Activated gamma-delta T cell treated with Interleukin-2 at 50 U/mL for 16 hours (primary cell): ENCODE results near the gene NR1D1.

Experiments
- DNase-seq: peaks from one replicate; pipeline ENCODE4 v3.0.0-alpha.2; 2020

NR1D1 gene

DNA sequence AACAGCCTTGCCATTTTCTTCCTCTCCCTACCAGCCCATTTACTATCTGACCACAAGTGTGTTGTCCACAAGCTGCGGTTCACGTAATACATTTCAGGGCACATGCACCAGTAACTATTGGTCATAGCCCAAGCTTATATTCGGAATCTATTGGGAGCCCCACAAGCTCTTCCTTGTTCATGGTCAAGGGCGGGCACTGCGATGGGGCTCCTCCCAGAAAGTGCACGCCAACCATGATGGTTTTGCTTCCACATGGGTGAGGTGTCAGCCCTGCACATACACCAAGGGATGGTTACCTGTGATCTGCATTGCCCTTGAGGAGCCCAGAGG is 25.6 kb downstream of the NR1D1 start:
- DNase-seq, result no peak

DNA sequence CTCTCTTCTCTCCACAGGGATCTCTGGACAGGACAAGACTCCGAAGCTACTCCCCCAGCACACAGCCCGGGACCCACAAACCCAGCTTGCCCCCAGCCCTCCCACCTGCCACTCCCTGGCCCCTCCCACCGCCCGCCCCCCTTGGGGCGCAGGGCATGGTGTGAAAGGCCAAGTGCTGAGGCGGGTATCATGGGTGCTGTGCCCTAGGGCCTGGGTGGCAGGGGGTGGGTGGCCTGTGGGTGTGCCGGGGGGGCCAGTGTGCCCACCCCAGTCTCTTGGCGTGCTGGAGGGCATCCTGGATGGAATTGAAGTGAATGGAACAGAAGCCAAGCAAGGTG is 26.2 kb downstream of the NR1D1 start:
- no peak for DNase-seq

DNA sequence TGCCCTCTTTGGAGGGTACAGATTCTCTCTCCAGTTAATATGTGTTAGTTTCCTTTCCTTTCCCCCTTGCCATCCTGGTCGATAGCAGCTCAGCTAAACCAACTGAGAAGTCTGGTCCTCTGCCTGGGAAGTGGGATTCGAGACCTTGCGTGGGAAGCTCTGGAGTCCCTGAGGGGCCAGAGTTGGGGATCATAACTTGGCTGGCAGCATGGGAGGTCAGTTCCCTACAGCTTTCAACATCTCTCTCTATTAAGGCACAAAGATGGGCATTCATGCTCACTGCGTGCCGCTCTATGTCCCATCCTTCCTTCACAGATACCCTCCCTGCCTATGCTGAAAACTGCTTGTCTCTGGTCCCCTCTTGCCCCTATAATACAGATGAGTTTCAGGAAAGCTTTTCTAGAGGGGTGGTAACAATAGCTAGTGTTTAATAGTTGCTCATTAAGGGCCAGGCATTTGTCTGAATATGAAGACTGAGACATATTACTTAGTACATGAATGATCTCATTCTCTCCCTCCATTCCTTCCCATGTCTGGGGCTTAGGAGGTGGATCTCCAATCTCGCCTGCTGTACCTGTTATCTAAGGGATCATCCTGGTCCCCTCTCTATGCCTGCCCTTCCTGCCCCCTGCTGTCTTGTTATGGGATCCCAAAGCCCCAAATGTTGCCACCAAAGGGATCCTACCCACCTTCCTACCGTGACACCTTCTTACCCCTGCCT is 26.8 kb downstream of the NR1D1 start:
- no peak for DNase-seq

DNA sequence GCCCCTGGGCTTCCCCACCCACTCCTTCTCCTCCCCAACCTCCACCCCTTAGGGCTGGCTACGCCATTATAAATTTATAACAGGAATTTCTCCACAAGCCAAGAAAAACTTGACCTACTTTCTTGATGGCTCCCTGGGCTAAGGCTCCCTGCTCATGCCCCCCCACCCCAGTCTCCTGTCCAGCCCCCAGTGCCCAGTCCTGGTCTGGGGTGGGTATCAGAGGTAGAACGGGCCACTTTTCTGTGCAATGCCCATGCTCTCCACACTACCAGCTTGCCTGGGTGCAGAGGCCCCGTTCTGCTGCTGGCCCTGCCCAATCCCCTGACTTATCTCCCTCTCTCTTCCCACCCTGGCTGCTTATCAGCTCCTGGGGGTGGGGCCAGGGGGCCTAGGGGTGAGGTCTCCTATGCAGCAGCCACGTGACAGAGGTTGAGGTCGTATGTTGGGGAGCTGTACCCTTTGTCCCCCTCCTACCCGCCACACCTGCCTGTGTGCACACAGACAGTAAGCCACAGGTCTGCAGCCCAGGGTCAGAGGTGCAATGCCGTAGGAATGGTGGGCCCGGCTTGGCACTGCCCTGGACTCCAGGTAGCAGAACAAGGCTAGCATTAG is 27.5 kb downstream of the NR1D1 start:
- no peak for DNase-seq

DNA sequence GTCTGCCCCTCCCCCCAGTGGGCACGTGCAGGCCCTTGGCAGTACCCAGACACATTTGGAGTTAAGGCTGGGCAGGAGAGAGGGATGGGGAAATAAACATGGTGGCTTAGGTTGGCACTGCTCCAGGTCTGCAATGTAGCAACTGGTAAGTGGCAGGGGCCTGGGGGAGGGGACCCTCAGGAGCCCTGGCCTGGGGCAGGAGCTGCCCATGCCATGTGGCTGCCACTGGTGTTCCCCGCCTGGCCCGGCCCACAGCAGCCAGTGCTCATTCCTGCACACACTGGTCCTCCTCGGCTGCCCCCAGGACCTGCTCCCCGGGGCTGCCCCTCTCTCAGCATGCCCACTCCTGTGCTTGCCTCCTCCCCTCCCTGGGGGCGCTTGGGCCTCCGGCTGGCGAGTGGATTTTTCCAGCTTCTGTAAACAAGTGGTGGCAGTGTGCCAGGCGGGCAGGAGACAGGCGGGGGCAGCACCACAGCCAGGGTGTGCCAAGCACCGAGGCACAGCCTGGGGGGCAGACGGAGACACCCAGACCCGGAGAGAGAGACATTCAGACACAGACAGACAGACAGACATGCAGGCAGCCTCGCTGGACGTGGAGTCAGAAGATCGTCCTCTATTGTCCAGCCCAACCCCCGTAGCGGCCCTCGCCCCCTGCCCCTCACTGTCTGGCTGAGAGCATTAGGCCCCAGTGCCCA is 28.2 kb downstream of the NR1D1 start:
- no peak for DNase-seq

DNA sequence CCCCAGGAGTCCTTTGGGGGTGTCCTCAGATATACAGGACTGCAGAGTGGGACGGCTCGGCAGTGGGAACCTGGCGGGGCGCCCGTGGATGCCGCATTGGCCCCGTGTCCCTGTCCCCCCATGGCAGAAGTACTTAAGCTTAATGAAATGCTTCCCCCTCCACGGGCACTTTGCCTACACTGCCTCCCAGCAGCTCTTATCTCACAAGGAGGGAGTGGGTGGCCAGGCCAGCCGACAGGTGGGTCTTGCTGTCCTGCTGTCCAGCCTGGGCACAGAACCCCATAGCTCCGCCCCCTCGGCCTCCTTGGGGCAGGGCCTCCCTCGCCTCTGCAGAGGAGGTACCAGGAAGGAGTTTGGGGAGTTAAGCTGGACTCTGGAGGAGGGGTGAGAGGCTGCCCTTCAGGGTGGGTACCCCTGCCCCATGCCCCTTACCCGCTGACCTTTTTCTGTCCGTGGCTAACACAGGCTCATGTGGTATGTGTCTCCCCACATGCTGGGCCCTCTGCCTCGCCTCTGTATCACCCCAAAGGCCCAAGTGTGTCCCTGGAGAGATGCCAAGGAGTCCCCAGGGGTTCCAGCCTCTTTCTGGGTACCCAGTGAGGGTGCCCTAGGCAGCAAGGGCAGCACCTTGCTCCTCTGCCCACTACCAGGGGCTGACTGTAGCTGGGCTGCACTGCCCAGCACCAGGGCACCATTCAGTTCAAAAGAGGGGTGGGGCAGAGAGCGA is 28.9 kb downstream of the NR1D1 start:
- no peak for DNase-seq

DNA sequence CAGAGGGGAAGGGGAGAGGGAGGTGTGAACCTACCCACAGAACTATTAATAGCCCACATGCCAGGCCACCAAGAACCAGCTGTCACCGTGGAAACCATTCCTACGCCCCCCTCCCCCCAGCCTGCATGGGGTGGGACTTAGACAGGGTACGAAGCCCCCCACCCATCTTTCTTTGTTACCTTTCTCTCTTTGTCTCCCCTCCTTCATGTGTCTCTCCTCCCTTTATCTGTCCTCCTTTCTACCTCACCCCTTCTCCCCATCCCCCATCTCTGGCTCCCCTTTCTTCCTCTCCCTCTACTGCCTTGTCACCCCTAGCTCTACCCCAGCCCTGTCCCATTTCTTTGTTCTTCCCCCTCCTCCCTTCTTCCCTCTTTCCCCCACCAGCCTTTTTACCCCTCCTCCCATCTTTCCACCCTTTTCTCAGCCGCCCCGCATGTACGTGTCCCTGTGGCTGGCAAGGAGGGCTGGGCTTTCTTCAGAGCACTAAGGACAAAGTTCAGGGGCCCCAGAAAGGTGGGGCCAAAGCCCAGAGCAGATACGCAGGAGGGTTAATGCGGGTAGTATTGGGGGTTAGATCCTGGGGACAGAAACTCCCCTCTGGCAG is 29.6 kb downstream of the NR1D1 start:
- DNase-seq, result no peak

DNA sequence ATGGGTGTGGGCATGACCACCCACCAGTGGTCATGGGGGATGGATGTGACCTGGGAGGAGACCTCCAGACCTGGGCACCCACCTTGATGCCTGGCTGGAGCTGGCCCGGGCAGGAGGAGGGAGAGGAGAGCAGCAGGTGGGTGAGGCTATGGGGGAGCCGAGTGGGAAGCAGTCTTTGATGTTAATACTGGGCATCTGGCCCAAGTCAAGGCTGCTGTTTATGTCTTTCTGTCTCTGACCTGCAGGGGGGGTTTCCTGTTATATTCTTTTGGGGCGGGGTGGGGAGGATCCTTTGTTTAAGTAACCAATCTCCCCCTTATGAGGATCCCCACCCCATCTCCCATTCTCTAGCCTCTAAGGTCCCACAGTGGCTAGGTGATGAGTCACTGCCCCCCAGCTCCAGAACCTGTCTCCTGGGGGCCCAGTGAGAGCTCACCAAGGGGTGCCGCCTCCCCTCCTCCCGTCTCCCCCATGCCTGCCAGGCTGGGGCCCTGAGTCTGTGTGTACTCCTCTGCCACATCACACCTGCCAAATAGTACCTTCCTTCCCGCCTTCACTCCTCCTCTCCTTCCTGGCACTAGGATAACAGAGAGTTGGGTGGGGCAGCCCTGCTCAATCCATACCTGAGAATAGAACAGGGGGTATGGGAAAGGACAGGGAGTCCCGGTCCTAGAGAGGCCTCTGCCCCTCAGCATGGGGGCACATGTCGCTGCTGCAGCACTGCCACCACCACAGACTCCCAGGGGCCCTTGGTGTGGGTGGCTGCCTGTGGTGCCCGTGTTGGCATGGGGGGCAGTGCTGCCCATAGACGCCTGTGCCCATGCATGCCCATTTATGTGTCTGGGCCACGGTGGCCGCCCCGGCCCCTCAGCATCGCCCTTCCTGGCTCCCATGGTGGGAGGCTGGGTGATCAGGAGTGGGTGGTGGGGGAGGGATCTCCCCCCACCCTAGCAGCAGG is 30.4 kb downstream of the NR1D1 start:
- DNase-seq, result peak; percentile 60

DNA sequence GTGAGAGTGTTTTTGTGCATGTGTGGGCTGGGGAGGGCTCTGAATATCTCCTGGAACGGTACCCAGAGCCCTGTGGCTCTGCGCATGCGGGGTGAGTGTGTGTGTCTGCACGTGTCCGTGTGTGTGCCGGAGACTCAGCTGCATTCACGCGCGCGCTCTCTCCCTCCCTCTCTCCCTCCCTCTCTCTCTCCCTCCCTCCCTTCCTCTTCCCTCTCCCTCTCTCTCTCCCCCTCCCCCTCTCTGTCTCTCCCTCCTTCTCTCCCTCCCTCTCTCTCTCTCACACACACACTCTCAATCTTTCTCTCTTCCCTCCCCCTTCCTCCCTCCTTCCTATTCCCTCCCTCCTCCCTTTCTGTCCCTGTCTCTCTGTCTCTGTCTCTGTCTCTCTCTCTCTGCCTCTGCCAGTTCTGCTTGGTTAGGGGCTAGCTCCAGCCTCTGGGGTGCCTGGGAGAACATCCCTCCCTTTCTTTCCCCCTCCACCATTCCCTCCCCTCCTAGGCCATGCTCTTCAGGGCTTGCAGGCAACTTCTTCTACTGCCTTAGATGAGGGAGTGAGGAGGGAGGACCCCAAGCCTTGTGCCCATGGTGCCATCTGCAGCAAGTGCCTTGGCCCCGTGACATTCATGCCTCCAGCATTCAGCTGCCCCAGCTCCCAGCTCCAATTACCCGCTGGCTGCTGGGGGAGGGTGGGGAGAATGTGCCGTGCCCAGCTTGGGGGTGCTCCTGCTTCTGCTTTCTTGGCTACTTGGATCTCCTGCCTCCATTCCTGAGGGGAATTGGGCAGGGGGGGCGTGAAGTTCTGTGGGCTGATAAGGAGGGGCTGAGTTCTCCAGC is 31.3 kb downstream of the NR1D1 start:
- peak; percentile 72 for DNase-seq

DNA sequence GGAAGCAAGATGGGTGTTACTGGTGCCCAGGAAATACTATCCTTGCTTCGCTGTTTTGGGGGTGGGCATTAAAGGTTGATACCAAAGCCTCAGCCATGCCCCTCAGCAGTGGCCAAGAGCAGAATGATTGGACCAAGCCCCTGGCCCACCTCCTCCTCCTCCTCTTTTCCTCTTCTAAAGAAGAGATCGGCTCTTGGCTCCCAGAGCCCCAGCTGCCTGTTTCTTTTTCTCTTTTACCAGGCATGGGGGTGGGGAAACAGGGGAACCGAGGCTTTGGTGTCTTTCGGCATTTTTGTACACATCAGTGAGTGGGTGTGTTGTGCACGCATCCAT is 31.8 kb downstream of the NR1D1 start:
- no peak for DNase-seq

DNA sequence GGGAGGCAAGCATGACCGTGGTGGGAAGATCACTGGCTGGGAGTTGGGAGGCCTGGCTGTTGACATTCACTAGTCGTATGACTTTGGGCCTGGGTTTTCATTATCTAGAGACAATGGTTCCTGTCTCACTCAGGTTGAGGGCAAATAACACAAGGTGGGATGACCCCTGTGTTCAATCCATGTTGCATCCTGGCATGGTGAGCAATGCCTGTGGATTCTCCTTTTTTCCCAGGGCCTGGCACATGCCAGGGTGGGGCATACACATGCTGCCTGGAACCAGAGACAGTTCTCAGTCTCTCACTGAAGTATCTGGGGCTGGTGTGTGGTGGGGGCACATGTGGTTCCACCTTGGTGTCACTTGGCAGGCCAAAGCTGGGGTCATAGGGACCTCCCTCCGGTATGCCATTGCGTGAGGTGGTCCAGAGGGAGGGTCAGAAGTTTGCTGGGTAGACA is 32.2 kb downstream of the NR1D1 start:
- no peak for DNase-seq

DNA sequence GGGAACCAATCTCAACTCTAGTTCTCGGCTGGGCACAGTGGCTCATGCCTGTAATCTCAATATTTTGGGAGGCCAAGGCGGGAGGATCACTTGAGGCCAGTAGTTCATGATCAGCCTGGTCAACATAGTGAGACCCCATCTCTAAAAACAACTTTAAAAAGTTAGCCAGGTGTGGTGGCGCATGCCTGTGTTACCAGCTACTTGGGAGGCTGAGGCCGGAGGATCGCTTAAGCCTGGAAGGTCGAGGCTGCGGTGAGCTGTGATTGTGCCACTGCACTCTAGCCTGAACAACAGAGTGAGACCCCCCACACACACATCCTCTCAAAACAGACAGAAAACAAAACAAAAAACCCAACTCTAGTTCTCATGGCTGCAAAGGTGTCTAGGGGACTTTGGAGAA is 32.7 kb downstream of the NR1D1 start:
- DNase-seq, result no peak

DNA sequence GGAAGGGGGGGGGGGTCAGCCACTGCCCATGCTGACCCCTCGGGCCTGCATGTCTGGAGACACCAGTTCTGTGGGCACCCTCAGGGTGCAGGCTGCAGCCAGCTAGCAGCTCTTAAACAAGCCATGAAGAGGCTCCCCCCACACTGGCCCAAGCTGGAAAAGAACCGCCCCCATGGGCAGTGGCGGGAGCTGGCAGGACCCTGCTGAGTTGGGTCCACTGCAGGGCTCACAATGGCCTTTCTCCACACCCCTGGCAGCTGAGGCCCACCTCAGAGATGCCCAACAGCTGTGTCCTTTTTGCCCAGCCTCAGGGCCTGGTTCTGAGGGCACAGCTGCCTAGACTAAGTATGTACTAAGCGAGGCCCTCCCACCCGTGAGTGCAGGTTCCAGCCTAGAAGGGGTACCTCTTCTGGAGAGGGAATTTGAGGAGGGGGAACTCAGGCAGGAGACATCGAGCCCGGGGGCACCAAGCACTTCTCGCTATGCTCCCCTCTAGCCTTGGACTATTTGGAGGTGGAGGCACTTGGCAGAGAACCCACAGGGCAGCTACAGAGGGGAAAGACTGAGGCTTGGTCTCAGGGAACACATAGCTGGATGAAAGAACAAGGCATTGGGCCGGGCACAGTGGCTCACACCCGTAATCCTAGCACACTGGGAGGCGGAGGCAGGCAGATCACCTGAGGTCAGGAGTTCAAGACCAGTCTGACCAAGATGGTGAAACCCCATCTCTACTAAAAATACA is 34.4 kb downstream of the NR1D1 start:
- no peak for DNase-seq

DNA sequence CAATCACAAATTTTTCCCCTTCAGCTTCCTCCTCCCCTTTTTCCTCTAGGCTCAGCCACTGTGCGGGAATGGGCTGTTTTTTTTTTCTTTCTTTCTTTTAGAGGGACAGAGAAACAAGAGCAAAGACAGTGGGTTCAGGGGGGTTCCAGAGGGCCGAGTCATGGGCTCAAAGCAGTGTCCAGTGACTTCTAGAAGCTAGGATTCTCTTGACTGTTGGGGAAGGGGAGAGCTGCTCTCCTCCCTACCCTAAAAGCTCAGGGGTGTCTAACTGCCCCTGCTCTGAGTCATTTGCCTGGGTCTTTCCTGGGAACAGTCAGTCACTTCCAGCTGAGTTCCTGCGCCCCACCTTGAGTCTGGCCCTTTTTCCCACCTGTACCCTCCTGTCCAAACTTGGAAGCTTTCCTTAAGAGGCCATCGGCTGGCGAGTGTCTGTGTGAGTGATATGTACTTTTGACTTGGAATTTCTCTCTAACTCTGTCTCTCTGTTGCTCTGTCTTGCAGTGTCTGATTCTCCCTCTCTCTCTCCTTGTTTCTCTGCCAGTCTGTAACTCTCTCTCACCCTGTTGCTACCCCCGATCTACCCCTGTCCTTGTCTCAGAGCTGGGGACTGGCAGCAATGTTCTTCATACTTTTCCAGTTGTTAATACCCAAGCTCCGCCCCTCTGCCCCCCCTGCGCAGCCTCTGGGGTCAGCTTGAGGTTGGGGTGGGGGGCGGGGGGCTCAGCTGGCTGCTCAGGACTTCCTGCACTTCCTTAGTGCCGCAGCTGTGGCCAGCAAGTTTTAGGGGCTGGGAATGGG is 35.2 kb downstream of the NR1D1 start:
- no peak for DNase-seq

DNA sequence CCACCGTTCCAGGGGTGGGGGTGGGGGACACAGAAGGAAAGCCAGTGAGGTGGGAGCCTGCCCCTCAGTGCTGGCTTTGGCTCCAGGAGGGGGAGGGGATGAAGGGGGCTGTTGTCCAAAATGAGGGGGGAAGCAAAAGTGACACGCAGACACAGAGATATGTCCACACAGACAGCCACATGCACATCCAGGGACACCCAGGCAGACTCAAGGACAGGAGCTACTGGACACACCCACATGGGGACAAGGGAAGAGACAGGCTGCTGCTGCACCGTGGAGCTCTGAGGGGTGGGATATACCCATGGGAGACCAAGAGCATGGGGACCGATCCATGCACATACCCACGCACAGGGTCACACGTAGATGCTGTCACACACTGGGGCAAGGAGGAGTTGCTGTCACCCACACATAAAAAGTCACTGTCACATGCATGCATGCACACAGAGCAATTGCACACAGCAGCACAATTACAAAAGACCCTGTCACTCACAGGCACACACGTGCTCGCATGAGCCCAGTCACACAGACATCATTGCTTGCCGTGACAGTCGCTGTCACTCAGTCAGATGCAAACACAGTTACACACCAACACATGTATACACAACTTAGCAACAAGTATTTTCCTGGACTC is 36.4 kb downstream of the NR1D1 start:
- DNase-seq, result no peak

DNA sequence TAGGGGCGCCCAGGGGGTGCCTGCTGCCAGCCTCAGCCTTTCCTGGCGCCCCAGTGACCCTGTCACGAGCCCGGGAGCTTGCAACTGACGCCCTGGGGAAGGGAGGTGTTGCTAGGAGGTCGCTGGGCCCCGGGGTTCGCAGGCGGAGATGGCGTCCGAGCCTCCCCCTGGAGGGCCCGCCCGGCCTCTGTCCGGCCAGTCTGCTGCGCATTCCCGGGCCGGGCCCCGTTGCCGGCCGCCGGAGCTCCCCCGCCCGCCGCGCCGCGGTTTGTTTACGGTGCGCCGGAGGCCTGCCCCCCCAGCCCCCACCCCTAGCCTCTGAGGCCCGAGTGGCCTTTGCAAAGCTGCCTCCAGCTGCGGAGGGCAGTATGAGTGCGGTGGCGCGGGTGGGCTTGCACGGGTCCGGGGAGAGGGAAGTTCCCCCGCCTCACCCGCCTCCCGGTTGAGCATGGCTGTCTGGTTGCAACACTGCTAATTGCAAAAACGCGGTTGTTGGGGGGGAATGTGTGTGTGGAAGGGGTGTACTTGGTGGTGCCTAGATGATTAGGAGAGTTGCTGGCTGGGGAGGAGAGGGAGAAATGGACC is 37.1 kb downstream of the NR1D1 start:
- DNase-seq, result no peak

DNA sequence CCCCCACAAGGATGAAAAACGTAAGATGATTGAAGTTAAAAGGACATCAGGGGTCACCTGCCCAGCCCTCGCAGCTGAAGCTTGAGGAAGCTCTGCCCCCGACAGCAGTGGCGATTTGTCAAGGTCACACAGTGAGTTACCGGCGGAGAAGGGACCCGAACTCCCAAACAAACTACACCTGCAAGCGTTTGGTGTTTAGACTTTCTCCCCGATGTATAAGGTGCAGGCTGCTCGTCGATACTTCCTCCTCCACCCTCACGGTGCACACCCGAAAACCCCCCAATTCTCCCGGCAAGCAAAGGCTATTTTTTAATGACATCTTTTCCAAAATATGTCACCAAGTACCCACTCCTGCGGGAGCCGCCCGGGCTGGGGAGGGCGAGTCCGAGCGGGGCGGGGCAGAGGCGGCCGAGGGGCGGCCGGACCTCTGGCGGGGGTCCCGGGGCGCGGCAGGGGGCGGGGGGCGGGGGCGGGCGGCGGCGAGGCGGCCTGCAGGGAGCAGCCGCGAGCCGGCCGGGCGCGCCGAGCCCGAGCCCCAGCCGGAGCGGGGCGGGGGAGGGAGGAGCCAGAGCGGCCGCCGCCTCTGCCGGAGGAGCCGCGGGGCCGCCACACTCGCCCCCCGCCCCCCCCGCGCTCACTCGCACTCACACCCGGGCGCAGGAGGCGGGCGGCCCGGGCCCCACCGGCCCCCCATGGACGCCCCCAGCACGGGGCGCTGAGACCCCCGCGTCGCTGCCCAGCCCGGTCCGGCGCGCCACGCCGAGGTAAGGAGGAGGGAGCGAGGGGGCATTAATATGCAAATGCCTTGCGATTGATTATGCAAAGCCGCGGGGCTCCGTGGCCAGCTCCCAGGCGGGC is 37.8 kb downstream of the NR1D1 start, which contains the start of gene THRA:
TSS of gene THRA (plus strand) at position 637 of the 858 bp plus-strand sequence. CDS start 11,524 bp downstream, outside the sequence.
- peak; percentile 69 for DNase-seq

DNA sequence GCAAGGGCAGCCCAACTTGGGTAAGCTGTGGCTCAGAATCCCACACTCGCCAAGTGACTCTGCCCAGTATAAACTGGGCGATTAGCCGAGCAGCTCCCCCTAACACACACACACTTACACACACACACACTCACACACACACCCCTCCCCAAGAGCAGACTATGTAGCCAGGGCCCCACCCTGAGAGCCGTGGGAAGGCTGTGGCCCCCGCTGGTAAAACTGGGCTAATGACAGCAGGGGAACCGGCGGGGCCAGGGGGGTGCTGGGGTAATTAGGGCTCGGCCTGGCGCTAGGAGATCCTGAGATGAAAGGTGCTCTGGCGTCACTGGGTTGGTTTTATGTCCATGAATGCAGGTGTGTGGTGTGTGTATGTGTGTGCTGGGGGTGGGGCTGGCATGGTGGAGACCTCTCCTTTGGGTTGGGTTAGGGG is 38.8 kb downstream of the NR1D1 start:
- no peak for DNase-seq
